ENCODE measurements around the gene UQCRC2.

UQCRC2 gene

GRCh38 chr16:22030087-22030812 is 77.1 kb downstream of the UQCRC2 start:
- no peaks in the 10 kb centered on the region for H3F3A ChIP-seq (ENCODE audit: control insufficient read depth, insufficient read depth)
- peaks cover 6% of the 10 kb centered on the region; the same call in 1 of the 2 replicates for H3K36me3 ChIP-seq (ENCODE audit: control insufficient read depth, low read length)
- peaks cover 5% of the 10 kb centered on the region; the same call in 1 of the 2 replicates for H3K79me2 ChIP-seq (ENCODE audit: control insufficient read depth, low read length)
- peaks cover 3% of the 10 kb centered on the region; the same call in 1 of the 2 replicates for H3K9me3 ChIP-seq (ENCODE audit: control insufficient read depth, insufficient read depth, low read length)
- H4K20me1 ChIP-seq (ENCODE audit: control insufficient read depth, insufficient read depth, low read depth, low read length), result no peaks in the 10 kb centered on the region
- H3K4me3 ChIP-seq (ENCODE audit: low read length), result no peak overlapping the region
- no peak overlapping the region for H3K4me2 ChIP-seq (ENCODE audit: low read length)
- H3K27ac ChIP-seq (ENCODE audit: low read depth, low read length), result no peak overlapping the region
- no peaks in the 10 kb centered on the region for H3K9me2 ChIP-seq (replicated peaks; ENCODE audit: control insufficient read depth, low read length)
- H3K27me3 ChIP-seq (ENCODE audit: control insufficient read depth, low read length), result no peaks in the 10 kb centered on the region
- H3K4me1 ChIP-seq (ENCODE audit: control insufficient read depth, low read length), result peaks cover 15% of the 10 kb centered on the region
- TF ChIP-seq CTCF (IDR thresholded peaks at IDR 0.05; ENCODE audit: low read depth, low read length, poor library complexity, severe bottlenecking) (no peak), EZH2phosphoT487 (IDR thresholded peaks at IDR 0.05; ENCODE audit: borderline replicate concordance, low read length) (no peak)

- no peak overlapping the region for H3K27ac ChIP-seq (ENCODE audit: low read depth, low read length)
- peaks cover 6% of the 10 kb centered on the region; the same call in 1 of the 2 replicates for H3K36me3 ChIP-seq (ENCODE audit: control insufficient read depth, low read length)
- H3K4me1 ChIP-seq (ENCODE audit: control insufficient read depth, low read length), result peaks cover 13% of the 10 kb centered on the region
- H3K4me3 ChIP-seq (ENCODE audit: low read length), result no peak overlapping the region
- peaks cover 3% of the 10 kb centered on the region; the same call in 1 of the 2 replicates for H3K9me3 ChIP-seq (ENCODE audit: control insufficient read depth, insufficient read depth, low read length)
- no peaks in the 10 kb centered on the region for H3F3A ChIP-seq (ENCODE audit: control insufficient read depth, insufficient read depth)
- no peaks in the 10 kb centered on the region for H3K27me3 ChIP-seq (ENCODE audit: control insufficient read depth, low read length)
- no peaks in the 10 kb centered on the region for H4K20me1 ChIP-seq (ENCODE audit: control insufficient read depth, insufficient read depth, low read depth, low read length)
- no peaks in the 10 kb centered on the region for H3K79me2 ChIP-seq (ENCODE audit: control insufficient read depth, low read length)
- TF ChIP-seq CTCF (IDR thresholded peaks at IDR 0.05; ENCODE audit: low read depth, low read length, poor library complexity, severe bottlenecking) (no peak), EZH2phosphoT487 (IDR thresholded peaks at IDR 0.05; ENCODE audit: borderline replicate concordance, low read length) (no peak)
- H3K9me2 ChIP-seq (replicated peaks; ENCODE audit: control insufficient read depth, low read length), result no peaks in the 10 kb centered on the region
- H3K4me2 ChIP-seq (ENCODE audit: low read length), result no peak overlapping the region
Measured at GRCh38 chr16:22031483-22032083, 78.4 kb downstream of the UQCRC2 start.
